Measurements from ENCODE around the gene LTB.

Gene LTB

GRCh38 chr6:31573239-31574105 lies 8.8 kb downstream of the LTB start:
- no peaks in the 10 kb centered on the region for H3K27me3 ChIP-seq (ENCODE audit: low read depth, low read length)
- no peaks in the 10 kb centered on the region for H3K36me3 ChIP-seq (ENCODE audit: control insufficient read depth in 1 of 2, insufficient read depth in 2 of 2, low read length in 2 of 2)
- no peaks in the 10 kb centered on the region for H3K9me3 ChIP-seq (ENCODE audit: control insufficient read depth in 1 of 2, low read length in 2 of 2)
- H3K27ac ChIP-seq (ENCODE audit: low read length): no peak overlapping the region
- H3K4me1 ChIP-seq (ENCODE audit: control insufficient read depth in 1 of 2, insufficient read depth in 2 of 2, low read length in 2 of 2): no peaks in the 10 kb centered on the region
- H3K4me3 ChIP-seq (ENCODE audit: low read depth in 1 of 2, low read length in 2 of 2): no peak overlapping the region

GRCh38 chr6:31572041-31572911 lies 9.9 kb downstream of the LTB start, which contains the start of gene LTA:
TSS of gene LTA (plus strand) at chr6:31572289. CDS start at chr6:31572743, 454 bp downstream.
- Histone ChIP-seq H3K4me3 (ENCODE audit: low read depth in 1 of 2, low read length in 2 of 2) (no peak within 1 kb of the TSS), H3K4me1 (ENCODE audit: control insufficient read depth in 1 of 2, insufficient read depth in 2 of 2, low read length in 2 of 2) (no peaks in the 10 kb centered on the region), H3K9me3 (ENCODE audit: control insufficient read depth in 1 of 2, low read length in 2 of 2) (no peaks in the 10 kb centered on the region), H3K27me3 (ENCODE audit: low read depth, low read length) (no peaks in the 10 kb centered on the region), H3K36me3 (ENCODE audit: control insufficient read depth in 1 of 2, insufficient read depth in 2 of 2, low read length in 2 of 2) (no peaks in the 10 kb centered on the region), H3K27ac (ENCODE audit: low read length) (no peak within 1 kb of the TSS)

- no peaks in the 10 kb centered on the region for H3K27me3 ChIP-seq (ENCODE audit: low read depth, low read length)
- H3K27ac ChIP-seq (ENCODE audit: low read length): no peak overlapping the region
- H3K4me1 ChIP-seq (ENCODE audit: control insufficient read depth in 1 of 2, insufficient read depth in 2 of 2, low read length in 2 of 2): no peaks in the 10 kb centered on the region
- no peaks in the 10 kb centered on the region for H3K36me3 ChIP-seq (ENCODE audit: control insufficient read depth in 1 of 2, insufficient read depth in 2 of 2, low read length in 2 of 2)
- H3K9me3 ChIP-seq (ENCODE audit: control insufficient read depth in 1 of 2, low read length in 2 of 2): no peaks in the 10 kb centered on the region
- no peak overlapping the region for H3K4me3 ChIP-seq (ENCODE audit: low read depth in 1 of 2, low read length in 2 of 2)
Observed at GRCh38 chr6:31569861-31570536, 12.2 kb downstream of the LTB start.

- Histone ChIP-seq H3K4me1 (ENCODE audit: control insufficient read depth in 1 of 2, insufficient read depth in 2 of 2, low read length in 2 of 2) (no peaks in the 10 kb centered on the region), H3K27ac (ENCODE audit: low read length) (no peak overlapping the region)
Observed at GRCh38 chr6:31568537-31568961, 13.7 kb downstream of the LTB start.

GRCh38 chr6:31567531-31568370 lies 14.5 kb downstream of the LTB start:
- no peaks in the 10 kb centered on the region for H3K36me3 ChIP-seq (ENCODE audit: control insufficient read depth in 1 of 2, insufficient read depth in 2 of 2, low read length in 2 of 2)
- no peak overlapping the region for H3K27ac ChIP-seq (ENCODE audit: low read length)
- H3K9me3 ChIP-seq (ENCODE audit: control insufficient read depth in 1 of 2, low read length in 2 of 2): no peaks in the 10 kb centered on the region
- H3K4me1 ChIP-seq (ENCODE audit: control insufficient read depth in 1 of 2, insufficient read depth in 2 of 2, low read length in 2 of 2): no peaks in the 10 kb centered on the region
- H3K4me3 ChIP-seq (ENCODE audit: low read depth in 1 of 2, low read length in 2 of 2): no peak overlapping the region
- H3K27me3 ChIP-seq (ENCODE audit: low read depth, low read length): no peaks in the 10 kb centered on the region

More at GRCh38 chr6:31568537-31568961, 13.7 kb downstream of the LTB start:
- Histone ChIP-seq H3K9me3 (ENCODE audit: control insufficient read depth in 1 of 2, low read length in 2 of 2) (no peaks in the 10 kb centered on the region), H3K4me3 (ENCODE audit: low read depth in 1 of 2, low read length in 2 of 2) (no peak overlapping the region), H3K27me3 (ENCODE audit: low read depth, low read length) (no peaks in the 10 kb centered on the region), H3K36me3 (ENCODE audit: control insufficient read depth in 1 of 2, insufficient read depth in 2 of 2, low read length in 2 of 2) (no peaks in the 10 kb centered on the region)

GRCh38 chr6:31560697-31561058 lies 21.5 kb downstream of the LTB start:
- H3K4me3 ChIP-seq (ENCODE audit: low read depth in 1 of 2, low read length in 2 of 2): no peak overlapping the region
- peaks cover 10 to 36% of the 10 kb centered on the region in 2 donors for H3K36me3 ChIP-seq (ENCODE audit: control insufficient read depth in 1 of 2, insufficient read depth in 2 of 2, low read length in 2 of 2)
- H3K4me1 ChIP-seq (ENCODE audit: control insufficient read depth in 1 of 2, insufficient read depth in 2 of 2, low read length in 2 of 2): peaks cover 0 to 8% of the 10 kb centered on the region in 2 donors
- no peak overlapping the region for H3K27ac ChIP-seq (ENCODE audit: low read length)
- H3K27me3 ChIP-seq (ENCODE audit: low read depth, low read length): no peaks in the 10 kb centered on the region
- no peaks in the 10 kb centered on the region for H3K9me3 ChIP-seq (ENCODE audit: control insufficient read depth in 1 of 2, low read length in 2 of 2)

GRCh38 chr6:31559958-31560696 lies 22.1 kb downstream of the LTB start:
- Histone ChIP-seq H3K4me1 (ENCODE audit: control insufficient read depth in 1 of 2, insufficient read depth in 2 of 2, low read length in 2 of 2) (peaks cover 0 to 8% of the 10 kb centered on the region in 2 donors), H3K36me3 (ENCODE audit: control insufficient read depth in 1 of 2, insufficient read depth in 2 of 2, low read length in 2 of 2) (peaks cover 10 to 36% of the 10 kb centered on the region in 2 donors), H3K27ac (ENCODE audit: low read length) (peak overlapping the region; percentile 0), H3K4me3 (ENCODE audit: low read depth in 1 of 2, low read length in 2 of 2) (no peak overlapping the region), H3K27me3 (ENCODE audit: low read depth, low read length) (no peaks in the 10 kb centered on the region), H3K9me3 (ENCODE audit: control insufficient read depth in 1 of 2, low read length in 2 of 2) (no peaks in the 10 kb centered on the region)

- H3K27ac ChIP-seq (ENCODE audit: low read length): peak overlapping the region; percentile 0
- H3K36me3 ChIP-seq (ENCODE audit: control insufficient read depth in 1 of 2, insufficient read depth in 2 of 2, low read length in 2 of 2): peaks cover 10 to 36% of the 10 kb centered on the region in 2 donors
- H3K4me1 ChIP-seq (ENCODE audit: control insufficient read depth in 1 of 2, insufficient read depth in 2 of 2, low read length in 2 of 2): peaks cover 0 to 8% of the 10 kb centered on the region in 2 donors
- no peak overlapping the region for H3K4me3 ChIP-seq (ENCODE audit: low read depth in 1 of 2, low read length in 2 of 2)
- H3K9me3 ChIP-seq (ENCODE audit: control insufficient read depth in 1 of 2, low read length in 2 of 2): no peaks in the 10 kb centered on the region
- no peaks in the 10 kb centered on the region for H3K27me3 ChIP-seq (ENCODE audit: low read depth, low read length)
Observed at GRCh38 chr6:31559606-31559957, 22.6 kb downstream of the LTB start.

GRCh38 chr6:31558631-31559500 lies 23.4 kb downstream of the LTB start:
- Histone ChIP-seq H3K9me3 (ENCODE audit: control insufficient read depth in 1 of 2, low read length in 2 of 2) (no peaks in the 10 kb centered on the region), H3K27ac (ENCODE audit: low read length) (peak overlapping the region; percentile 0)

More at GRCh38 chr6:31558631-31559500, 23.4 kb downstream of the LTB start:
- Histone ChIP-seq H3K36me3 (ENCODE audit: control insufficient read depth in 1 of 2, insufficient read depth in 2 of 2, low read length in 2 of 2) (peaks cover 10 to 36% of the 10 kb centered on the region in 2 donors), H3K27me3 (ENCODE audit: low read depth, low read length) (no peaks in the 10 kb centered on the region), H3K4me3 (ENCODE audit: low read depth in 1 of 2, low read length in 2 of 2) (no peak overlapping the region), H3K4me1 (ENCODE audit: control insufficient read depth in 1 of 2, insufficient read depth in 2 of 2, low read length in 2 of 2) (peaks cover 0 to 8% of the 10 kb centered on the region in 2 donors)
